ENCODE measurements around the gene POLD3.

DNA sequence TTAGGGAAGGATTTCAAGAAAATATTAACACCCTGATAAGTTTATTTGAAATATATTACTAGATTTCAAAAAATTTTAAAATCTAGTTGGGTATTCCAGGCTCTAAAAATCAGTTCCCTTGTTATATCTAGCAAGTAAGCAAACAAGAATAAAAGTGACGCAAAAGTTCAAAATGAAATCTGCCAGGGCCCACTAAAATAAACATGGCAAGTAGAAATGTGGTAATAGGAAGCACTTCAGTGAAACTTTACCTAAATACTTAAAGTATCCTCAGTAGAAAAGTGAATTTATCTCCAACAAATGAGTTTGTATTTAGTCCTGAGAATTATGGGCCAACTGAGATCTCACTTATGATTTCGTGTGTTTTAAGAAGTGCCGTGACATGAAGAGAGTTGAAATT lies 23.6 kb downstream of the POLD3 start:
- TF ChIP-seq, protein P1, sequence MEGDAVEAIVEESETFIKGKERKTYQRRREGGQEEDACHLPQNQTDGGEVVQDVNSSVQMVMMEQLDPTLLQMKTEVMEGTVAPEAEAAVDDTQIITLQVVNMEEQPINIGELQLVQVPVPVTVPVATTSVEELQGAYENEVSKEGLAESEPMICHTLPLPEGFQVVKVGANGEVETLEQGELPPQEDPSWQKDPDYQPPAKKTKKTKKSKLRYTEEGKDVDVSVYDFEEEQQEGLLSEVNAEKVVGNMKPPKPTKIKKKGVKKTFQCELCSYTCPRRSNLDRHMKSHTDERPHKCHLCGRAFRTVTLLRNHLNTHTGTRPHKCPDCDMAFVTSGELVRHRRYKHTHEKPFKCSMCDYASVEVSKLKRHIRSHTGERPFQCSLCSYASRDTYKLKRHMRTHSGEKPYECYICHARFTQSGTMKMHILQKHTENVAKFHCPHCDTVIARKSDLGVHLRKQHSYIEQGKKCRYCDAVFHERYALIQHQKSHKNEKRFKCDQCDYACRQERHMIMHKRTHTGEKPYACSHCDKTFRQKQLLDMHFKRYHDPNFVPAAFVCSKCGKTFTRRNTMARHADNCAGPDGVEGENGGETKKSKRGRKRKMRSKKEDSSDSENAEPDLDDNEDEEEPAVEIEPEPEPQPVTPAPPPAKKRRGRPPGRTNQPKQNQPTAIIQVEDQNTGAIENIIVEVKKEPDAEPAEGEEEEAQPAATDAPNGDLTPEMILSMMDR (IDR thresholded peaks at IDR 0.05) = no peak
- TF ChIP-seq POLR2A (IDR thresholded peaks at IDR 0.05) = no peak
- no peak for TF ChIP-seq EP300 (IDR thresholded peaks at IDR 0.05)

Measured in stomach (tissue), 4 donors.